DOHH2 (cell line): Measurements from ENCODE around the gene SHISA4.
A peak's percentile ranks its signal among the peaks of the same experiment; 100 is the strongest.

Experiments
- H3F3A ChIP-seq: fragments of 200-600 bp; sonication (generic), shearing (Covaris generic); 2 replicates; pipeline ENCODE4 v1.6.0; 2016; ENCODE audit warnings: antibody characterized with exemption, mild to moderate bottlenecking; ENCODE audit not compliant: control insufficient read depth, insufficient read depth
- H3K27ac ChIP-seq: fragments of 200-600 bp; sonication (generic); 2 replicates; pipeline ENCODE4 v1.5.1; 2014; ENCODE audit warnings: low read depth, mild to moderate bottlenecking, low read length, moderate library complexity
- H3K27me3 ChIP-seq: fragments of 200-600 bp; sonication (generic); 2 replicates; pipeline ENCODE4 v1.6.1; 2014; ENCODE audit warnings: mild to moderate bottlenecking, low read length, mixed read lengths; ENCODE audit not compliant: control insufficient read depth
- H3K36me3 ChIP-seq: fragments of 200-600 bp; sonication (generic); 2 replicates; pipeline ENCODE4 v1.6.1; 2014; ENCODE audit warnings: mild to moderate bottlenecking, low read length, moderate library complexity, mixed read lengths; ENCODE audit not compliant: control insufficient read depth
- H3K4me1 ChIP-seq: fragments of 200-600 bp; sonication (generic); 2 replicates; pipeline ENCODE4 v1.6.1; 2014; ENCODE audit warnings: mild to moderate bottlenecking, low read length, mixed read lengths; ENCODE audit not compliant: control insufficient read depth
- H3K4me2 ChIP-seq: fragments of 200-600 bp; sonication (generic); 2 replicates; pipeline ENCODE4 v1.6.0; 2014; ENCODE audit warnings: mild to moderate bottlenecking, low read length, moderate library complexity
- H3K4me3 ChIP-seq: fragments of 200-600 bp; sonication (generic); 2 replicates; pipeline ENCODE4 v1.5.1; 2014; ENCODE audit warnings: mild to moderate bottlenecking, low read length, mixed read lengths
- H3K79me2 ChIP-seq: fragments of 200-600 bp; sonication (generic); 2 replicates; pipeline ENCODE4 v1.6.1; 2014; ENCODE audit warnings: mild to moderate bottlenecking, low read length, mixed read lengths; ENCODE audit not compliant: control insufficient read depth
- H3K9me2 ChIP-seq: fragments of 200-600 bp; sonication (generic); replicated peaks from 2 replicates; pipeline ENCODE4 v1.6.1; 2014; ENCODE audit warnings: mild to moderate bottlenecking, low read length, mixed read lengths; ENCODE audit not compliant: control insufficient read depth
- H3K9me3 ChIP-seq: fragments of 200-600 bp; sonication (generic); 2 replicates; pipeline ENCODE4 v1.6.1; 2014; ENCODE audit warnings: antibody characterized with exemption, low read length, mixed read lengths; ENCODE audit not compliant: control insufficient read depth, insufficient read depth
- H4K20me1 ChIP-seq: fragments of 200-600 bp; sonication (generic); 2 replicates; pipeline ENCODE4 v1.6.0; 2014; ENCODE audit warnings: low read depth, mild to moderate bottlenecking, antibody characterized with exemption, low read length, moderate library complexity; ENCODE audit not compliant: control insufficient read depth, insufficient read depth
- CTCF ChIP-seq: fragments of 200-600 bp; sonication (generic); IDR thresholded peaks from one replicate; pipeline ENCODE4 v1.5.1; 2014; ENCODE audit warnings: antibody characterized with exemption, mild to moderate bottlenecking, low read depth, low read length; ENCODE audit not compliant: poor library complexity, severe bottlenecking
- EZH2phosphoT487 ChIP-seq: fragments of 200-600 bp; sonication (generic); IDR thresholded peaks from 2 replicates; pipeline ENCODE4 v1.6.1; 2017; ENCODE audit warnings: borderline replicate concordance, mild to moderate bottlenecking, antibody characterized with exemption, low read length, moderate library complexity, mixed read lengths

Gene SHISA4

GRCh38 chr1:201877877-201878401 lies 10.8 kb upstream of the SHISA4 start:
- peaks cover 39% of the 10 kb centered on the region for H3K36me3 ChIP-seq
- peaks cover 5% of the 10 kb centered on the region; the same call in 1 of the 2 replicates for H3K4me1 ChIP-seq
- peaks cover 6% of the 10 kb centered on the region for H3F3A ChIP-seq

GRCh38 chr1:201880928-201881571 lies 7.6 kb upstream of the SHISA4 start:
- Histone ChIP-seq H3K4me2 (no peak overlapping the region), H3K9me2 (no peaks in the 10 kb centered on the region), H4K20me1 (peaks cover 4% of the 10 kb centered on the region; the same call in 1 of the 2 replicates), H3F3A (peaks cover 6% of the 10 kb centered on the region; the same call in 1 of the 2 replicates), H3K27ac (no peak overlapping the region), H3K27me3 (peaks cover 16% of the 10 kb centered on the region), H3K9me3 (no peaks in the 10 kb centered on the region), H3K36me3 (peaks cover 13% of the 10 kb centered on the region), H3K79me2 (no peaks in the 10 kb centered on the region), H3K4me3 (no peak overlapping the region), H3K4me1 (peaks cover 5% of the 10 kb centered on the region; the same call in 1 of the 2 replicates)
- no peak for TF ChIP-seq CTCF
- TF ChIP-seq EZH2phosphoT487, result no peak

More at GRCh38 chr1:201877877-201878401, 10.8 kb upstream of the SHISA4 start:
- no peaks in the 10 kb centered on the region for H3K9me3 ChIP-seq
- no peak overlapping the region for H3K4me2 ChIP-seq
- no peak overlapping the region for H3K27ac ChIP-seq
- H3K27me3 ChIP-seq, result no peaks in the 10 kb centered on the region; the same call in 1 of the 2 replicates
- peaks cover 4% of the 10 kb centered on the region; the same call in 1 of the 2 replicates for H4K20me1 ChIP-seq
- H3K79me2 ChIP-seq, result no peaks in the 10 kb centered on the region
- no peak overlapping the region for H3K4me3 ChIP-seq
- no peaks in the 10 kb centered on the region for H3K9me2 ChIP-seq
- no peak for TF ChIP-seq EZH2phosphoT487
- peak; percentile 65 for TF ChIP-seq CTCF

- H3K27ac ChIP-seq, result no peak overlapping the region
- H3K4me1 ChIP-seq, result peaks cover 5% of the 10 kb centered on the region; the same call in 1 of the 2 replicates
- H3K9me2 ChIP-seq, result no peaks in the 10 kb centered on the region
- no peak for TF ChIP-seq CTCF
- H4K20me1 ChIP-seq, result peaks cover 4% of the 10 kb centered on the region; the same call in 1 of the 2 replicates
- peaks cover 8% of the 10 kb centered on the region for H3K36me3 ChIP-seq
- H3F3A ChIP-seq, result peaks cover 6% of the 10 kb centered on the region; the same call in 1 of the 2 replicates
- H3K4me2 ChIP-seq, result no peak overlapping the region
- H3K9me3 ChIP-seq, result no peaks in the 10 kb centered on the region
- H3K27me3 ChIP-seq, result peaks cover 22% of the 10 kb centered on the region
- no peak overlapping the region for H3K4me3 ChIP-seq
- H3K79me2 ChIP-seq, result no peaks in the 10 kb centered on the region
Observed at GRCh38 chr1:201881617-201882016, 7.1 kb upstream of the SHISA4 start.
